HG03558 (cell line): ENCODE data around the gene DYNC2LI1.

ENCODE experiments used
- ATAC-seq: cut with Tn5 transposase; IDR thresholded peaks from one replicate; pipeline ENCODE4 v1.9.1; 2021; ENCODE audit warnings: moderate number of reproducible peaks; ENCODE audit not compliant: unreplicated experiment; ENCODE audit errors: extremely low read depth

The DYNC2LI1 gene

DNA sequence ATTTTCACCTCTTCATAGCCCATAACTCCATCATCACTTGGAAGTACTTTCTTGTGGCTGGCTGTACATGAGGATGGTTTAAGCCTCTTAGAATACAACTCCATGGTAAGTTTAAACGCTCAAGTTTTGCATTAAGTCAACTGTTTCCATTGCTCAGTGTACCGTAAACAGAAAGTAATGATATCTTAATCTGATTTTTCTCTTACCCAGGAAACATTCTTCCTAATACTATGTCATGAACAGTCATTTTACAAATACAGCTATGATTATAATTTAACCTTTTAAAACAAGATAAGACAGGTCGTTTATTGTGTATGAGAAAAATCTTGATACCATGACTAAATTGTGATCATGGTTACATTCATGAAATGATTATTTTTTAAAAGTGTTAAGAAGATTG lies 11.6 kb upstream of the DYNC2LI1 start:
- no peak for ATAC-seq

DNA sequence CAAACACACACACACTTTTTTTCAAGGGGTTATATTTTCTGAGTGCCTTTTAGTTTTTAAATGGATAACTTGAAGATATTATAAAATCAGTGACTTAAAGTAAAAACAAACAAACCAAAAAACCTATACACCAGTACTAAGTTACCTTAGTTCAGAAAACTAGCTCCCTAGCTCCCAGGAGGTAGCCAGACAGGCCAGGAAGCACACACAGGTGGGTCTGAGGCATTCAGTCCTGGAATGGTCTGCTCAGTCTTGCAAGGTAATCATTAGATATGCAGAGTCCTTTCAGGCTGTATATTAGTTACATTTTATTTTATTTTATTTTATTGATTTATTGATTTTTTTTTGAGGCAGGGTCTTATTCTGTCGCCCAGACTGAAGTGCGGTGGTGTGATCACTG lies 10.7 kb upstream of the DYNC2LI1 start:
- no peak for ATAC-seq

DNA sequence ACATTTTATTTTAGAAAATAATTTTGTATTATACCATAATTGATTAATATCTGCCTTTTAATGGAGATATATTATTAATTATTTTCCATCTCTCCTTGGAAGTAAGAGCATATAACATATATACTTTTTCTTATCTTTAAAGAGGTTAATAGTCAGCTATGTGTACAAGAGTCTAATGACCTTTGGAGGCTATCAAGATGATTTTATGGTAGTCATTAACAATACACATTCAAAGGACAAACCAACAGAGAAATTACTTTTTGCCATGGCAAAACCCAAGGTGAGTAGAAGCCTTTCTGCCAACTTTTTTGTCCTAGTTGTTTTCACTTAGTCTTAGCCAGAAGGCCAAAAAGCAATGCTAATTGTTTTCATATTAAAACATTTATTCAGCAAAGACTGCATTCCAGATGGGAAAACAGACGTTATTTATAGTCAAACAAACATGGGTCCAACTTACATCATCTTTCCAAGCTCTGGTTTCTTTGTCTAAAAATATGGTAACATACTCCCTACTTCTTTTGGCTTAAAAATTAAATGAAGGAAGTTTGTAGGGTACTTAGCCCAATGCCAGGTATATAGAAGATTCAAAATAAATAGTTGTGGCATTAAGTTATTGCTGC lies 9.6 kb upstream of the DYNC2LI1 start:
- ATAC-seq: no peak

DNA sequence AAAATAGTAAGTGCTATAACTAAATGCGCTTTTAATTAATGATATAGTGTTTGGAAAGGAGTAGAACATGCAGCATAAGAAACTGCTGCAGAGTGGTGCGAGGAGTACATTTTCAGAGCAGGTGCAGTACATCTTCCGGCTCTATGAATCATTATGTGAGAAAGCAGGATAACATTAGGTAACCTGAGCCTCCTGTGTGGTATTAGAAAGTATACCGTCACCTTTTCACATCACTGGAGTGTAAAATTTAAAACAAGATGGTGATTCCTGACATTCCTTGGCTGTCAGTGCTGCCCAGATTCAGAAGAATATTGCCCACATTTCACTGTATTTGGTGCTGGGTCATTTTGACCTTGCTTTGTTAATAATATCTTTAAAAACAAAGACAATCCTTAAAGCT lies 7.8 kb upstream of the DYNC2LI1 start:
- ATAC-seq: no peak

DNA sequence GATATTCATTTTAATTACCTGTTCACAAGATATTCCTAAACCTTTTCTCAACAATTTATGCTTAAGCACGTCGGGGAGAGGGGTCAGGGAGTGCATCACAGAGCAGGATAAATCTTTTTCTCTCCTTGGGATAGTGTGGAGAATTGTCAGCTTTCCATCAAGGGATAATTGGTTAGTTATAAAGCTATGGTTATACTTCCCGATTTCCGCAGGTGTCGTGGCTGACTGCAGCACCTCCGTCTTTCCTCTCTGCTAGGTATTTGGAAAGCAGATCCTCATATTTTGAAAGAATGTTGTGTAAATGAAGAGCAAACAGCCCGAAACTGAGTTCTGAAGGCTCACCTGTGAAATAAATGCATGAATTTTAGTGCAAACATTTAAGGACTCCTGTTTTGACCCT lies 778 bp downstream of the DYNC2LI1 start:
- no peak for ATAC-seq

DNA sequence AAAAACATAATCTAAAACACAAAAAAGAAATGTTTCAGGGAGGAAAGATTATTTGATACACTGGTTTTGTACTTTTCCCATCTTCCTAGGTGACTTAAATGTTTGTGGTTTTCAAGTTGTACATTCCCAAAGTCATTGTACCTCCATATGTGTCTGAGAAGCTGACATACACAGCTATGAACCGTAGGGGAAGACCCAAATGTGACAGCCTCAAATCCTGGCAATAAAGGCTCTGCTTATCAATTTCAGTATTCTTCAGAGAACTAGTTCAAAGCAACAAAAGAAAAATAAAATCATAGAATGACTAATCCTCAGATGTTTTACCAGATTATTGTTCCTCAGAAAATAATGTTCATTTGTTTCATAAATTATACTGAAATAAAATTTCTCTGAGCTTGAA lies 2.5 kb downstream of the DYNC2LI1 start:
- no peak for ATAC-seq

DNA sequence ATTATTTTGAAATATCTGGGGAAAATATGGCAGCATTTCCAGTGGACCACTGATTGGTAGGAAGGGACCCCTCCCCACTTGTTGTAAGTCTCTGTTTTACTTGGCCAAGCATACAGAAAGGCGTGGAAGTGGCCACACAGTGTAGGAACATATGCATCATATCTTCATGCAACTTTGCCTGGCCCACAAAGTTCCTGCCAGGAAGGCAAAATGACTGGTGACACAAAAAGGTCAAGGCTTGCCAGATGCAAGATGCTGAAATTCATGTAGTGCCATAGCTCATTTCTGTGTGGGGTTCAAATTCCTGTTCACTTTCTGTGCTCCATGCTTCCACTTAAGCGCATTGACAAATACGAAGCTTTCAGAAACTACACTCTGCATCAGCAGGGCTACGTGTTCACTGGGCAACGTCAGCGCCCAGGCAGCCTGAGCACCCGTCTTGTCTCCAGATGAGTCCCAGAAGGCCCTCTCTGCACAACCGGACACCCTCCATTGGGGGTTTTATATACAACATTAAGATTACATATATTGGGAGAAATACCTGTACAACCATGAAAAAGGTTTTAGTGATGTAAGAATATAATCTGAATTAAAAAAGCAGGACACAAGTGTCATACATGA lies 3.6 kb downstream of the DYNC2LI1 start:
- ATAC-seq: no peak

GRCh38 chr2:43778233-43778632 lies 4.4 kb downstream of the DYNC2LI1 start:
- no peak for ATAC-seq

DNA sequence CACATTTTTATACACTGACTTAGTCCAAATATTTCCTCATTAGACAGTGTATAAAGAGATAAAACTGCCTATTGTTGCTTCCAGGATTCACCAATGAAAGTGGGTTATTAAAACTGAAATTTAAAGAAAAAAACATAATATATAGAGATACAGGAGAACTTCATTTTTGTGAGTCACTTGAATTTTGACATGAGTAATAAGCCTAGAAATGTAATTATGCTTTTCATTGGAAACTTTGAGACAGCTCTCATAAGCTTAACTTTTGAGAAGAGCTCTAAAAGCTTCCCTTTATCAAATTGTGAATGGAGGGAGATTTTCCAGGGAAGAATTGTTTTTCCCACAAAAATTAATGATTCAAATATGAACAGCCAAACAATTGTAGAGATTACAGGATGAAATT lies 14.1 kb downstream of the DYNC2LI1 start:
- ATAC-seq: no peak

DNA sequence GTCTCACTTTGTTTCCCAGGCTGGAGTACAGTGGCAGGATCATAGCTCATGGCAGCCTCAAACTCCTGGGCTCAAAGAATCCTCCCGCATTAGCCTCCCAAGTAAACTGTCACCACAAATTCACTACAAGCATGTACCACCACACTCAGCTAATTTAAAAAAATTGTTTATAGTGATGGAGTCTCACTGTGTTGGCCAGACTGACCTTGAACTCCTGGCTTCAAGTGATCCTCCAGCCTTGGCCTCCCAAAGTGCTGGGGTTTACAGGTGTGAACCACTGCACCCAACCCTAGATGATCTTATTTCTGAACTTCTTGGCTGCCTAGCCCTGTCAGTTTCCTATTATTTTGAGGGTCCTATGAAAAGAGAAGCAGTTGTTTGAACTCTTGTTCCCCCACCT lies 14.8 kb downstream of the DYNC2LI1 start:
- no peak for ATAC-seq

DNA sequence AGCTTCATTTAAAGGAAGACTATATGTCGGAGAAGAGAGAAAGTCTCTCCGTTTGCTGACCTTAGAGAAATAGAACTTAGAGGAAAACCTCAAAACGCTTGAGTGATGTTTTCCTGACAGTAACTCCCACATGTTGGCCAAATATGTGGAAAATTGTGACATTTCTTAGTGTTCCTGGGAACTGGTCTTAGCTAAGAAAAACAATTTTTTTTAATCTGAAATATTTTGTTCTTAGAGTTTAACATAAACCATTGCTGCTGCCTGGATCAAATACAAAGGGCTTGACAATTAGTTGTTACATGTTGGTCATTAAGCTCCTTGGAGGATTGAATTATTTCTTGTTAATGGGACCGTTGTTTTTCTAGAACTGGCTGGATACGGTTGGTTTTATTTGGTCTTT lies 16.3 kb downstream of the DYNC2LI1 start:
- ATAC-seq: no peak

DNA sequence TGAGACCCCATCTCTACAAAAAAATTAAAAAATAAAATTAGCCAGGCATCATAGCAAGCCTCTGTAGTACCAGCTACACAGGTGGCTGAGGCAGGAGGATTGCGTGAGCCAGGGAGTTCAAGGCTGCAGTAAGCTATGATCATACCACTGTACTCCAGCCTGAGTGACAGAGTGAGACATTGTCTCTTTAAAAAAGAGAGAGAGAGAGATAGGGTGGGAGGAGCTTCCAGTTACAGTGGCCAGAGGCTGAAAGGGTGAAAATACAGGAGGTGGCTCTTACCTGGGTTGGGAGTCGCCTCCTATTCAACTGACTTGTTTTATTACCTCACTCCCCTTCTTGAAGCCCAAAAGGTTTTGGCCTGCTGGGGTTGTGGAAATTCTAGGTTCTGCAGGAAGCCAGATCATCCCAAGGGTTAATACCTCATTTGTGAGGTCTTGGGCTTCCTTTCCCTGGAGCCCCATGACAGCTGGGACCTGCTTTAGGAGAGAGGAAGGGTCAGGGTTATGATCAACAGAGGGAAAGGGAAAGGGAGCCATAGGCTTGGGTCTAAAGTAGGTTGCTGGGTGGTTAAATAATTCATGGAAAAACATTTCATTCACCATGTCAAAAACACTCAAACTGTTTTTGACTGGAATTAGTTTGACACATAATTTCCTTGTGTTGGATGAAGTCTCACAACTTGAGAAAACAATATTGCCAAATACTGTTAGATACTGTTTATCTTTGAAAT lies 17.4 kb downstream of the DYNC2LI1 start:
- no peak for ATAC-seq

GRCh38 chr2:43792653-43793052 lies 18.8 kb downstream of the DYNC2LI1 start:
- ATAC-seq: no peak

- ATAC-seq: no peak
Measured at GRCh38 chr2:43794956-43795355, 21.1 kb downstream of the DYNC2LI1 start.

DNA sequence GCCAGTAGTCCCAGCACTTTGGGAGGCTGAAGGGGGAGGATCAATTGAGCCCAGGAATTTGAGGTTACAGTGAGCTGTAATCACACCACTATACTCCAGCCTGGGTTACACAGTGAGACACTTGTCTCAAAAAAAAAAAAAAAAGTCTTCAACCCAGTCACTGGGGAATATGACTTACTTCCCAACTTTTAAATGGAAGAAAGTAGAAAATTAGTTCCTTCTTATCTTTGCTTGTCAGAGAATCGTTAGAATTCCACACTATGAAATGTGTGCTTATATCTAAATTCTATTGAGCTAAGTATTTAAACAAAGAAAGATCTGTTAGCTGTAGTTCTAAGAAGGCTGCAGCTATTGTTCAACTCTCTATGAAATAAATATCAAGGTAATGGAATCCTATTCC lies 22.4 kb downstream of the DYNC2LI1 start:
- ATAC-seq: no peak

- ATAC-seq: no peak
Measured at GRCh38 chr2:43798300-43798699, 24.5 kb downstream of the DYNC2LI1 start.

GRCh38 chr2:43800894-43801293 lies 27.1 kb downstream of the DYNC2LI1 start:
- no peak for ATAC-seq

- no peak for ATAC-seq
Measured at GRCh38 chr2:43802135-43802534, 28.3 kb downstream of the DYNC2LI1 start.

DNA sequence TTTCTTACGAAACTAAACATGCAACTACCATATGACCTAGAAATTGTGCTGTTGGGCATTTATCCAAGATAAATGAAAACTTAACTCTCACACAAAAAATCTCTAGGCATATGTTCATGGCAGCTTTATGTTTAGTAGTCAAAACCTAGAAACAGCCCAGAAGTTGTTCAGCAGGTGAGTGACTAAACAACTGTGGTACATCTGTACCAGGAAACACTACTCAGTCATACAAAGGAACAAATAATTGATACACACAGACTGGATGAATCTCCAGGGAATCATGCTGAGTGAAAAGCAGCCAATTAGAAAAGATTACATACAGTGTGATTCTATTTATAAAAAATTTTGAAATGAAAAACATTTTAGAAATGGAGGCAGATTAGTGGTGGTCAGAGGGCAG lies 29.3 kb downstream of the DYNC2LI1 start:
- no peak for ATAC-seq

DNA sequence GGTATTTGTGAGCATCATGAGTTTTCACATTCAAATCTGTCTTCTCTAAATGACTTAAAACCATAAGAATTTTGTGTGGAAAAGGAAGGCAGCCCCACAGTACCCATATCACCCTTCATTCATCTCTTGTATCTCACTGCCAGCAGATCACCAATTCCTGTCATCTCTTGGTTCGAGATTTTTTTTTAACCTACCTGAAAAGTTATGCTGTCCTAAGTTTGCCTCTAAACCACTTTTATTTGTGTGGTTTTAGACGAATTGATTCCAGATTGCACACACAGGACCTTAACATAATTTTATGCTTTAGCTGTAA lies 32.8 kb downstream of the DYNC2LI1 start:
- no peak for ATAC-seq

GRCh38 chr2:43810452-43810851 lies 36.6 kb downstream of the DYNC2LI1 start:
- no peak for ATAC-seq

DNA sequence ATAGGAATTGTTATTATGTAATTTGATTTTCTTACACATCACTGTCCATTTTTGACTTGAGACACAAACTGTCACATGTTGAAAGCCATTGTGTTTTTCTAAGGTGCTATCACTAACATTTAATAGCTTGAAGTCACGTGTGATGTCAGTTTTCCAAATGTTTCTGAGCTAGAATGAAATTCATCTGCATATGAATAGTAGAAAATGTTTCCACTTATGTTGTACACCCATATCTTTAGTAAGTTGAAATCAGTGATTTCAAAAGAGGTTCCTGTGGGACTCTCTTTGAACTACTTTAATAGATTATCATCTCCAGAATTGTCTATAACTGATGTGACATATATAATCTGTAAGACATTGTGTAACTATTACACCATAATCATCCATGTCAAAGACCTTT lies 37.0 kb downstream of the DYNC2LI1 start:
- ATAC-seq: no peak
